ENCODE data around the gene GTSE1.

The GTSE1 gene

DNA sequence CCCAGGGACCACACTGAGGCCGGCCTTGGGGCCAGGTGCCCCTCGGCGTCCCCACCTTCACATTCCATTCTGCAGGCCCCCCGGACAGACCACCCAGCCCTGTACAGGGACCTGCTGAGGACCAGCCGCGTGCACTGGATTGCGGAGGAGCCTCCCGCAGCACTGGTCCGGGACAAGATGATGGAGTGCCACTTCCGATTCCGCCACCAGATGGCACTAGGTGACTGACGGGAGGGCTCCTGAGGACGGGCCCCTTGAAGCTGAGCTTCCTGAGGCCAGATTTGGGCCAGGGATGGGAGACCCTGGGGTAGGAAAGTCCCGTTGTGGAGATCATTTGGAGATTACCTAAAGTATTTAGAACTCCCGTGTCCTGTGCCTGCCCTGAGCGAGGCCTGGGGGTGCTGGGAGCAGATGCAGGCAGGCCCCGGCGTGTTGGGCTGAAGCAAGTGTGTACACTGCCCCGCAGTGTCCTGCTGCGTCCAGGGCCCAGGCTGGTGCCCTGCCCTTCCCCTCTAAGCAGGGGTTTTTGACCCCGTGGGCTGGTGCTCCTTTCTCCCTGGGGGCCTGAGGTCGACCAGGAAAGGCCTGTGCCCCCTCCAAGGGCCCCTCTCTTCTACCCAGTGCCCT lies 58.8 kb downstream of the GTSE1 start:
- H3K27me3 Mint-ChIP-seq = no peaks in the 10 kb centered on the region
- no peaks in the 10 kb centered on the region for H3K9me3 Mint-ChIP-seq
- no peak overlapping the region for H3K27ac Mint-ChIP-seq
- H3K36me3 Mint-ChIP-seq (ENCODE audit: low read depth) = peaks cover 50% of the 10 kb centered on the region
- H3K4me1 Mint-ChIP-seq (ENCODE audit: low read depth) = peaks cover 5% of the 10 kb centered on the region
- no peak overlapping the region for H3K4me3 Mint-ChIP-seq

DNA sequence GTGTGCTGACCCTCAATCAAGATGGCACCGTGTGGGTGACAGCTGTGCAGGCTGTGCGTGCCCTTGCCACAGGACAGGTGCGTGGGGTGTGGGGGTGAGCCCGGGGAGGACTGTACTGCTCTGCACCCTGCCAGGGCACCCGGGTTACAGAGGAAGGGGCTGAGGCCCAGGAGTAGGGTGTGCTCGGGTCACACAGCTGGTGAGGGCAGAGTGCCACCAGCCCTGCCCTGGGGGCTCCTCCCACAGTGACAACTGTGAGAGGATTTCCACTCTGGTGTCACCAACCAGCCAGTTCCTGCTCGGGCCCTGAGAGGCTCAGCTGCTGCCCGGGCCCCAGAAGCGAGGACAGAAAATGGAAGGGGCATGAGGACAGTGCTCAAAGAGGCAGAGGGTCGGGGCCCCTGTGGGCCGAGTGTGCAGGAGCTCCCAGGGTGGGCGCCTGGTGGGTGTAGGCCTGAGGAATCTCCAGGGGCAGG lies 59.4 kb downstream of the GTSE1 start:
- Mint-ChIP-seq H3K4me3 (no peak overlapping the region), H3K36me3 (ENCODE audit: low read depth) (peaks cover 44% of the 10 kb centered on the region), H3K9me3 (no peaks in the 10 kb centered on the region), H3K4me1 (ENCODE audit: low read depth) (peaks cover 5% of the 10 kb centered on the region), H3K27ac (no peak overlapping the region), H3K27me3 (no peaks in the 10 kb centered on the region)

DNA sequence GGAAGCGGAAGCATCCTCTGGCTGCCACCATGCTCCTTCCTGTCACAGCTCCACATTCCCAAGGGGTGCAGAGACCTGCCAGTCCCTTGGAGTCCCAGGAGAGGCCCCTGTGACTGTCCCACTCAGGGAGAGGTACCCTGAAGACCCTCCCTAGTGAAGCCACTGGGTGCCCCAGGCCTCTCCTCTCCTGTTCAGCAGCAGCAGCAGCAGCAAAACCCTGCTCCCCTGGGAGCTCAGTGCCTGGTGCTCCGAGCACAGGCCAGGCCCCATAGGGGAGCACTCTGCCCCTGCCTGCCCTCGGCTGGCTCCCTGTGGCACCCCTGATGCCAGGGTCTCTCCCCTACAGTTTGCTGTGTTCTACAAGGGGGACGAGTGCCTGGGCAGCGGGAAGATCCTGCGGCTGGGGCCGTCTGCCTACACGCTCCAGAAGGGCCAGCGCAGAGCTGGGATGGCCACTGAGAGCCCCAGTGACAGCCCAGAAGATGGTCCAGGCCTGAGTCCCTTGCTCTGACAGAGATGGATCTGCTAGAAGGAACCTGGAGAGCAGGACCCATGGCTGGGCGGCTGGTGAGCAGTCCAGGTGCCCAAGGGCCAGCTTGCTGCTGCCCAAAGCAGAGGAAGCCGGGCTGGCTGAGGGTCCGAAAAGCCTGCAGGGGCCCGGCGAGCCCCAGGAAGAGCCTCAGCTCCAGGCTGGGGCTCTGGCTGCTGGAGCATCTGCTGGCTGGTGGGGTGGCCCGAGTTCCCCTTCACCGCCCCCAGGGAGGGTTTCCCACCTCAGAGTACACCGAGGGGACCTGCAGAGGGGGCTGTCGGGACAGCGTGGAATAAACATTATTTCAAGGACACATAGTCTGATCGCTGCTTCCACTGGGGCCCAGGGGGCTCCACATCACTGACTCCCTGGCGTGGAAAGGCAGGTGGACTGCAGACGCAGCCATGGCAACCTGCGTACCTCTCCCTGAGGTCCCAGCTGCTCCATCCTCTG lies 60.1 kb downstream of the GTSE1 start:
- H3K27me3 Mint-ChIP-seq = no peaks in the 10 kb centered on the region
- no peak overlapping the region for H3K4me3 Mint-ChIP-seq
- peaks cover 5% of the 10 kb centered on the region for H3K4me1 Mint-ChIP-seq (ENCODE audit: low read depth)
- H3K36me3 Mint-ChIP-seq (ENCODE audit: low read depth) = peaks cover 38% of the 10 kb centered on the region
- H3K27ac Mint-ChIP-seq = no peak overlapping the region
- no peaks in the 10 kb centered on the region for H3K9me3 Mint-ChIP-seq

DNA sequence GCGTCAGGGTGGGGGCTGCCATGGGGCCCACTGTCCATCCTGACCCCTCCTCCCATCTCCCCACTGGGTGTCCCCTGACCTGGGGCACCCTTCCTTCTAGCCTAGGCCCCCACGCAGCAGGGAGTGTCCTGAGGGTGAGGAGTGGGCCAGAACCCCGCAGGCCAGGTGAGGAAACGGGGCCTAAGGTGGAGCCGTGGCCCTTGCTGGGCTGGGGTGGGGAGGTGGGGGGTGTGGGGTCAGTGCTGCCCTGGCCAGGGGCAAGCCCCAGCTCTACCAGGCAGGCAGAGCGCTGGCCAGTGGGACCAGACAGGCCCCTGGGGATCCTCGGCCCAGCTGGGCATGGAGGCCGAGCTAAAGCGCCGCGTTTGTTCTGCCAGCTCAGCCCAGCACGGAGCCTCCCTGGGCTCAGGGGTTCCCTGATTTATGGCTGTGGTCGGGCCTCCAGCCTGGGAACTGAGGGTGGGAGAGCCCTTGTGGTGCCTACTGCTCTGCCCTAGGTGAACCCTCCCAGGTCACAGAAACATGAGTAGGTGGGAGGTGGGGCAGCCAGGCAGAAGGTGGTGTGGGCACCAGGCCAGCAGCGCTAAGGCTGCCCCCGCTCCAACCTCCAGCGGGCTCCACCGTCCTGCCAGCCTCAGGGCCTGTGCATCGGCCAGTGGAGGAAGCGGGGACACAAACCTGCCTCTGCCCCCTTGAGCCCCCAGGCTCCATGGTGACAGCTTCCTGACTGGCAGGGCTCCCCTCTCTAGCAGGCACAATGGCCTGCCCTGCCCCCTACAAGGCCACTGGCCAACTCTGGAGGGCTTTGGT lies 61.2 kb downstream of the GTSE1 start:
- peaks cover under 1% of the 10 kb centered on the region for H3K4me1 Mint-ChIP-seq (ENCODE audit: low read depth)
- no peak overlapping the region for H3K27ac Mint-ChIP-seq
- H3K4me3 Mint-ChIP-seq = no peak overlapping the region
- no peaks in the 10 kb centered on the region for H3K27me3 Mint-ChIP-seq
- H3K9me3 Mint-ChIP-seq = no peaks in the 10 kb centered on the region
- peaks cover 28% of the 10 kb centered on the region for H3K36me3 Mint-ChIP-seq (ENCODE audit: low read depth)

DNA sequence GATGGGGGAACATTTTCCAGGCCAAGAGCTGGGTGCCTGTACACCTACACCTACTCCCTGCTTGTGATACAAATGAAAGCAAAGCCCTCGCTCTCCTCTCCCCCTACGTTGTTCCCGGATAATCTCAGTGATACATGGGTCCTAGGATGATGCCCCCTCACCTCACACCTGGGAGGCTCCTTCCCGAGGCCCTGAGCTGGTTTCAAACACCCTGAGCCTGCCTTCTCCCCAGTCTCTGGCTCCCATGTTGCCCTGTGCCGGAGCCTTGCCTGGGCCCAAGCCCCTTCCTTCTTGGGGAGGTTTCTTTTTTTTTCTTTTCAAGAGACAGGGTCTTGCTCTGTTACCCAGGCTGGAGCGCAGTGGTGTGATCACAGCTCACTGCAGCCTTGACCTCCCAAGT lies 62.1 kb downstream of the GTSE1 start:
- no peak overlapping the region for H3K27ac Mint-ChIP-seq
- peaks cover 24% of the 10 kb centered on the region for H3K36me3 Mint-ChIP-seq (ENCODE audit: low read depth)
- H3K9me3 Mint-ChIP-seq = no peaks in the 10 kb centered on the region
- no peaks in the 10 kb centered on the region for H3K4me1 Mint-ChIP-seq (ENCODE audit: low read depth)
- no peaks in the 10 kb centered on the region for H3K27me3 Mint-ChIP-seq
- H3K4me3 Mint-ChIP-seq = no peak overlapping the region

DNA sequence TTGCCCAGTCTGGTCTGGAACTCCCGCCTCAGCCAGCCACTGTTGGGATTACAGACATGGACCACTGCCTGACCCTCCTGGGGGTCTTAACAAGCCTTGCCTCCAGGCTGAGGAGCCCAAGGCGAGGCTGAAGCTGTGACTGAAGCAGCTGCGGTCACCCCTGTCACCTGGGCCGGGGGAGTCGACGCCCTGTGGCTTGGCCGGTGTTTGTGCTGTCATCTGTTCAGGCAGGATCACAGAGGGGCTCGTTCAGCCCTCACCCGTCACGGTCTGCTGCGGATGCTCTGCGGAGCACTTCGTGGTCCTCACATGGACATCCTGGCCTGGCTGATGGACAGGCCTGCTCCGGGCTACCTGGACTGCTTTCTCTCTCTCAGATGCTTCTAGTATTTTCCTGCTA lies 62.7 kb downstream of the GTSE1 start:
- Mint-ChIP-seq H3K36me3 (ENCODE audit: low read depth) (peaks cover 20% of the 10 kb centered on the region), H3K27ac (no peak overlapping the region), H3K9me3 (no peaks in the 10 kb centered on the region), H3K27me3 (no peaks in the 10 kb centered on the region), H3K4me1 (ENCODE audit: low read depth) (no peaks in the 10 kb centered on the region), H3K4me3 (no peak overlapping the region)

DNA sequence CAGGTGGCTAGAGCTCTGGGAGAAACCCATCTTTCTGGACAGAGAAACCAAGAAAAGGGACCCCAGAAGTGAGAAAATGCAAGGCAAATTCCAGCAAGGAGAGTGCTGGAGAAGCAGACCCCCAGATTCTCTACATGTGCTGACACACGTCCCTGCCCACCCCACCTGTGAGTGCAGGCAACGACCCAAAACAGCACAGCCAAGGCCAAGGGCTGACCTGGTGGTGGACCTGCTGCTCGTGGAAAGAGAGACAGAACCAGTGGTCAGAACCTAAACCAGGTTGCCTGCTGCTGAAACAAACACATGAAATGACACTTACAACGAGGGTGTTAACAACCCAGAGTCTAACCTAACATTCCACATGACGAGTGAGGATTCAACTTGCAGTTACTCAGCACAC lies 63.4 kb downstream of the GTSE1 start:
- no peaks in the 10 kb centered on the region for H3K4me1 Mint-ChIP-seq (ENCODE audit: low read depth)
- H3K4me3 Mint-ChIP-seq = no peak overlapping the region
- H3K9me3 Mint-ChIP-seq = no peaks in the 10 kb centered on the region
- no peaks in the 10 kb centered on the region for H3K27me3 Mint-ChIP-seq
- peaks cover 20% of the 10 kb centered on the region for H3K36me3 Mint-ChIP-seq (ENCODE audit: low read depth)
- H3K27ac Mint-ChIP-seq = no peak overlapping the region

DNA sequence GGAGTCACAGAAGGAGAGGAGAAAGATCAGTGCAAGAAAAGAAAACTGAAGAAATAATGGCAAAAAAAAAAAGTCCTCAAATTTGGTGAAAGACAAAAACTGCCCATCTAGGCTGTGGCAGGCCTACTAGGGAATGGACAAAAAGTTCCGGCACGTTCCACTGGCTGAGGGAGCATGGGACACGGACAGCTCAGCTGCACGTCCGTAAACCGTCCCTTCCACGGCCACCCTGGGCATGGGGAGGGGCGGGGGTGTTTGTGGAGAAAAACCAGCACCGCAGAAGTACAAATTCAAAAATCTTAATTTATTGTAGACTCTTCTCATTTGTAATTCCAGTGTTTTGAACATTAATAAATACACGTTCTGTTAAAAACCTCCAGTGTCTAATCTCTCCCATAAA lies 64.2 kb downstream of the GTSE1 start:
- no peak overlapping the region for H3K4me3 Mint-ChIP-seq
- no peaks in the 10 kb centered on the region for H3K27me3 Mint-ChIP-seq
- peaks cover 15% of the 10 kb centered on the region for H3K36me3 Mint-ChIP-seq (ENCODE audit: low read depth)
- no peaks in the 10 kb centered on the region for H3K9me3 Mint-ChIP-seq
- H3K4me1 Mint-ChIP-seq (ENCODE audit: low read depth) = no peaks in the 10 kb centered on the region
- no peak overlapping the region for H3K27ac Mint-ChIP-seq

DNA sequence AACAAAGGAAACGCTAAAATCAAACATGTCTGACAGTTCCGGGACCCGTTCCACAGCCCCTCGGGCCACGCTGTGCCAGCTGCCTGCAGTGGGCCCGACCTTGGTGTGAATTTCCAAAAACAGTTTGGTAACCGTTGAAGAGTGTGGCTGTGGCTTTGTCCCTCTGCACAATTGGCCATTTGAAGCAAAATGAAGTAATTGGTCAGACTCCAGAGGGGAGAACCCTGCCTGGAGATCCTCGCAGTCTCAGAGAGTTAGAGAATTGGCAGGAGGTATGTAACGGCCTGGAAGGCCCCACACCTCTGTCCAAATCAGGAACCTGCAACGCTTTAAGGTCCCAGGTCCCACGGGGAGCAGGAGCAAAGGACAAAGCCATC lies 65.1 kb downstream of the GTSE1 start:
- no peaks in the 10 kb centered on the region for H3K27me3 Mint-ChIP-seq
- peak overlapping the region; percentile 49 for H3K27ac Mint-ChIP-seq
- H3K4me1 Mint-ChIP-seq (ENCODE audit: low read depth) = no peaks in the 10 kb centered on the region
- no peaks in the 10 kb centered on the region for H3K9me3 Mint-ChIP-seq
- H3K36me3 Mint-ChIP-seq (ENCODE audit: low read depth) = peaks cover 15% of the 10 kb centered on the region
- no peak overlapping the region for H3K4me3 Mint-ChIP-seq

DNA sequence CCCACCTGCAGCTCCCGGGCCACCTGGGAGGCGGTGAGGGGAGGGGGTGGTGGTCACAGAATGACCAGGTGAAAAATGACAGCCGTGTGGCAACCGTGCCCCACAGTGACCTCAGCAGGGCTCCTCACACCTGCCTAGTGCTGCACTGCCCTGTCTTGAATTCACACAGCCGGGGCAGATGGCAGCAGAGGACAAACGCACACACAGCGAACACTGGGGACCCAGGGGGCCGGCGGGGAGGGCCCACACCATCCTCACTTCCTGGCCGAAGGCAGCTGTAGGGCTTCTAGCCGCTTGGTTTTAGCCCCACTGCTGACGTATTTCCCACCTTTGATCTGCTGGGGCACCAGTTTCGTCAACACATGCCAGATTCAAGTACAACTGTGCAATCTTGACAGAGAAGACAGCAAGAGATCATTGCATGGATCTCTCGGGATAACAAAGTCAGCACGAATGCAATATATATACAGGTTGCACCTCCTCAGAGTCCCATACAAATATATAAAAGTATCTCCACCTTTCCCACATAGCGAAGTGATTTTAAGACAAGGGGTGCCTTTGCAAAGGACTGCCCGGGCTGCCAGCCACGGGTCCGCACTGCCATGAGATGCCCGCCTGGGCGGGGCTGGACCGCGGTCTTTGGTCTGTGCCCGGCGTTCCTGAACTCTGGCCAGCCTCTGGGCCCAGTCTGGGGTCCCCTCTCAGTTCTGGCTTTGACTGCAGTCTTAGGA lies 65.7 kb downstream of the GTSE1 start:
- Mint-ChIP-seq H3K9me3 (no peaks in the 10 kb centered on the region), H3K4me1 (ENCODE audit: low read depth) (no peaks in the 10 kb centered on the region), H3K36me3 (ENCODE audit: low read depth) (peaks cover 13% of the 10 kb centered on the region), H3K4me3 (no peak overlapping the region), H3K27ac (no peak overlapping the region), H3K27me3 (no peaks in the 10 kb centered on the region)

DNA sequence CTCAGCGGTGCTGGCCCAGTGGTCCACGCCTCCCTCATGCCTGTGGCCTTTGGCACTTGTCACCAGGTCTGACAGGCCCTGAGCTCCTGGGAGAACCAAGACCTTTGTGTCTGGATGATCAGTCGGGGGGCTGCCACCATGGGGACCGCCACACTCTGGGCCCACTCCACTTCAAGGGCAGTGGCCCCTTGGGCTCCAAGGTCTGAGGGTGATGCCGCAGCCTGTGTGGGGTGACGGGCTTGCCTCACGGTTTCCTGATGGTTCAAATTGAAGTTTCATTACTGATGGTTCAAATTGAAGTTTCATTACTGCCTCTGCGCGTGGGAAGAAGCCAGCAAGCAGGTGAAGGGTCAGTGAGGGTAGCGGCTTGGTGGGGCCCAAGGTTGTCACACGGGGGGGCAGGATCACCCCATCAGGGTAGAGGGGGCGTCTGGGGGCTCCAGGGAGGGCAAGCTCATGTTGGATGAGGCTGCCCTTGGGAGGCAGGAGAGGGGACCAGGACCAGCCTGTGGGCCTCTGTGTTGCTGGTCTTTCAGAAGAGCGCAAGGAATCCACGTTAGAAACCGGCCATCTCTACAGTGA lies 66.4 kb downstream of the GTSE1 start:
- no peaks in the 10 kb centered on the region for H3K4me1 Mint-ChIP-seq (ENCODE audit: low read depth)
- H3K36me3 Mint-ChIP-seq (ENCODE audit: low read depth) = peaks cover 11% of the 10 kb centered on the region
- no peak overlapping the region for H3K4me3 Mint-ChIP-seq
- no peaks in the 10 kb centered on the region for H3K9me3 Mint-ChIP-seq
- no peak overlapping the region for H3K27ac Mint-ChIP-seq
- no peaks in the 10 kb centered on the region for H3K27me3 Mint-ChIP-seq

DNA sequence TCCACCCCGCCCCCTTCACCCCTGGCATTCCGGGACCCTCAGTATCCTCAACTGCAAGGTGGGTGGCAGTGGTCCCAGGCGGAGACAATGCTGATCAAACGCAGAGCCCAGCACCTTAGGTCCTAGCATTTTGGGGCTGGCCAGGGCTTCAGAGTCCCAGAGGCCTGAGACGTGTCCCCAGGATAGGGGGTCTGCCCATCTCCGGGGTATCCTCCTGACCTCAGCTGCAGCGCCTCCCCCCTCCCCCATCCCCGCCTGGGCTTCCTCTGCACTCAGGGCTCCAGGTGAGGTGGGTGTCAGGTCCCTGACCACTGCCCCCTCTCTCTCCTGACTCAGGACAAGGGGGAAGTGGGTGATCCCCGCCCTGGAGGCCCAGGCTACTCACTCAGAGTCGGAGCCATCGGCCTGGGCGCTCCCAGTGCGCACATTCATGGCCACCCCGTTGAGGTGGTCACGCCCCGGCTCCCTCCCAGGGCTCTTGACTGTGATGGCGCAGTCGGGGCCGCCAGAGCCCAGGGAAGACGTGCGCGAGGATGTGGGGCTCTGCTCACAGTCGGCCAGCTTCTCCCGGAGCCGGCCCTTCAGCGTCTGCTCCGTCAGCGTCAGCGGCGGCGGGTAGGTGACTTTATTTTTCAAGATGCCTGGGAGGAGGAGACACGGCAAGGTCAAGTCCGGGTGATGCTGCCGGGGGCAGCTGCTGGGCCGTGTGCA lies 67.1 kb downstream of the GTSE1 start:
- Mint-ChIP-seq H3K27me3 (no peaks in the 10 kb centered on the region), H3K27ac (no peak overlapping the region), H3K4me1 (ENCODE audit: low read depth) (no peaks in the 10 kb centered on the region), H3K36me3 (ENCODE audit: low read depth) (peaks cover 9% of the 10 kb centered on the region), H3K4me3 (no peak overlapping the region), H3K9me3 (no peaks in the 10 kb centered on the region)

DNA sequence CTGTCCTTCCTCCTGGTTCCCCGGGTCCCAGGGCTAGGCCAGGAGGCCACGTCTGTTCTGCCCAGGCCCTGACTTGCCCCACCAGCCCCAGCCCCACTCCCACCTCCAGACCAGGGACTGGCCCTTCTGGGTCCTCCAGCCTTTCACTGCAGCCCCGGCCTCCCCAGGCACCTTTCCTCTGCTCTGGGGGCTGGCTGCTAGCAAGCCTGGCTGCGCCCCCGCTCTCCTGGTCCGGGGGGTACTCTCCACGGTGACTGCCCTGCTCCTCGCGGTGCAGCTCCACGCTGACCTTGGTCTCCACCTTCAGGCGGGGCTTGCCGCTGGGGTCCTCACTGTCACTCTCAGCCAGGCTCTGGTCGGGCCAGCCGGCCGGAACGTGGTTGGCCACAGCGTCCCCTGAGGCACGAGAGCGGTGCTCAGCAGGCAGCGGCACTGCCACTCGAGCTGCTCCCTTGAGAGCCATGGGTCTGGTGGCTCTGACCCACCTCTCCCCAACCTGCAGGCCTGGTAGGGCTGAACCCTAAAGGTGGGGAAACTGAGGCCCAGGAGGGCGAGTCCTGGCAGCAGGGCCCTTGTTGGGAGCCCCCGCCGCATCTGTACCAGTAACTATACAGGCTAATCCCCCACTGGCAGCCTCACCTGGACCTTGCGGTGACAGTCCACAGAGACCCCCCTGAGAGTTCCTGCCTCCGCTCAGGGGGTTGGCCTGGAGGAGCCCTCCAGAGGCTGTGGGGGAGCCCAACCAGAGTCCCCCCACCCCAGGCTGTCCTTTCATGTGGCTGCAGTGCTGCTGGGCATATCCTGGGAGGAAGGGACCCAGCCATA lies 67.9 kb downstream of the GTSE1 start:
- no peaks in the 10 kb centered on the region for H3K27me3 Mint-ChIP-seq
- H3K27ac Mint-ChIP-seq = no peak overlapping the region
- H3K4me1 Mint-ChIP-seq (ENCODE audit: low read depth) = no peaks in the 10 kb centered on the region

More for the DNA sequence above, 67.9 kb downstream of the GTSE1 start:
- H3K4me3 Mint-ChIP-seq = no peak overlapping the region
- no peaks in the 10 kb centered on the region for H3K9me3 Mint-ChIP-seq
- peaks cover 1% of the 10 kb centered on the region for H3K36me3 Mint-ChIP-seq (ENCODE audit: low read depth)

Data from stimulated activated naive CD8-positive, alpha-beta T cell treated with anti-CD3 and anti-CD28 coated beads, Interleukin-15, Interleukin-2, amounts not matched to agents 100 ng/mL and 50 ng/mL, for 24 hours (primary cell).